HepG2 (cell line): ENCODE results near the gene TSEN54. TPM values are rescaled to one million over a fixed set of nuclear protein-coding genes. Genes with fewer than 3 reads are reported as not detected.
A peak's percentile ranks its signal among the peaks of the same experiment; 100 is the strongest.

Source experiments
- ARNT2 ChIP-seq: sonication (generic); formaldehyde crosslinking; IDR thresholded peaks from 2 replicates; pipeline ENCODE4 v1.8.0; 2022; ENCODE audit warnings: mild to moderate bottlenecking, low read depth, missing genetic modification reagents, moderate library complexity
- GATAD2A ChIP-seq: IDR thresholded peaks from 2 replicates; pipeline ENCODE4 v1.6.1; 2016
- HES4 ChIP-seq: sonication (generic); formaldehyde crosslinking; IDR thresholded peaks from 2 replicates; pipeline ENCODE4 v1.9.0; 2021; ENCODE audit warnings: mild to moderate bottlenecking, missing genetic modification reagents, borderline replicate concordance
- KLF15 ChIP-seq: sonication (generic); formaldehyde crosslinking; IDR thresholded peaks from 2 replicates; pipeline ENCODE4 v1.8.1; 2023; ENCODE audit warnings: borderline replicate concordance, mild to moderate bottlenecking, inconsistent platforms, missing genetic modification reagents, mixed read lengths
- NR2F1 ChIP-seq, 2 experiments: fragments of 450-650 bp in 1 of 2; formaldehyde crosslinking in 1 of 2; IDR thresholded peaks; 2 replicates each; pipeline versions ENCODE4 v1.5.0 to v1.6.1; 2016 to 2020; ENCODE audit warnings: mild to moderate bottlenecking in 1 of 2, missing compliant biosample characterization in 1 of 2, missing genetic modification reagents in 1 of 2, moderate library complexity in 1 of 2
- ONECUT2 ChIP-seq: sonication (generic); formaldehyde crosslinking; IDR thresholded peaks from 2 replicates; pipeline ENCODE4 v1.4.0; 2020; ENCODE audit warnings: missing genetic modification reagents
- RBFOX2 ChIP-seq: fragments of 200-400 bp; formaldehyde crosslinking; IDR thresholded peaks from 2 replicates; pipeline ENCODE4 v1.6.1; 2017; ENCODE audit warnings: low read depth, mild to moderate bottlenecking, low read length
- RFX3 ChIP-seq: IDR thresholded peaks from 2 replicates; pipeline ENCODE4 v1.6.1; 2016; ENCODE audit warnings: missing biosample characterization, missing genetic modification reagents
- RFX5 ChIP-seq: IDR thresholded peaks from 2 replicates; pipeline ENCODE4 v1.6.1; 2011; ENCODE audit warnings: low read depth, low read length, improper control_type of control experiment
- SNAI1 ChIP-seq: sonication (generic); formaldehyde crosslinking; IDR thresholded peaks from 2 replicates; pipeline ENCODE4 v1.5.0; 2020; ENCODE audit warnings: mild to moderate bottlenecking, missing genetic modification reagents, borderline replicate concordance
- TEAD3 ChIP-seq: optimal IDR thresholded peaks from 2 replicates; pipeline ENCODE3; 2016; ENCODE audit warnings: borderline replicate concordance
- ZHX2 ChIP-seq, 2 experiments: sonication (generic) in 1 of 2; formaldehyde crosslinking in 1 of 2; IDR thresholded peaks; 2 replicates each; pipeline versions ENCODE4 v1.6.1 to v1.9.0; 2014 to 2022; ENCODE audit warnings: antibody characterized with exemption in 1 of 2, borderline replicate concordance in 1 of 2, inconsistent platforms in 1 of 2, low read depth in 1 of 2, missing genetic modification reagents in 1 of 2
- ZNF660 ChIP-seq: sonication (generic); formaldehyde crosslinking; IDR thresholded peaks from 2 replicates; pipeline ENCODE4 v1.5.1; 2020; ENCODE audit warnings: mild to moderate bottlenecking, low read depth, missing genetic modification reagents, borderline replicate concordance
- ZXDC ChIP-seq: sonication (generic); formaldehyde crosslinking; IDR thresholded peaks from 2 replicates; pipeline ENCODE4 v1.5.0; 2020; ENCODE audit warnings: mild to moderate bottlenecking, missing genetic modification reagents
- polyA plus RNA-seq, 8 experiments: library from polyadenylated mRNA; depleted of rRNA in 3 of 8; stranded (reverse) in 7 of 8; unstranded in 1 of 8; fragments of >200 nt; fragmentation: Illumina TruSeq in 4 of 8; extraction: Trizol in 4 of 8; gene quantifications; 2 replicates each; pipeline versions ENCODE4 v1.2.1 to v1.2.3, GENCODE V29; 2011 to 2016; ENCODE audit warnings: low read depth in 4 of 8, missing spikeins in 1 of 8, mixed read lengths in 1 of 8; ENCODE audit not compliant: insufficient read depth in 1 of 8
- total RNA-seq, 5 experiments: library from RNA; depleted of rRNA; stranded (reverse); fragments of >200 nt; fragmentation: Illumina TruSeq; extraction: Trizol; gene quantifications; 2 replicates each; pipeline ENCODE4 v1.2.3, GENCODE V29; 2016; ENCODE audit warnings: low read depth in 1 of 5

The TSEN54 gene
- total and polyA plus RNA-seq, 2 of the 13 experiments (the other 11 are each of a cell fraction or from before 2014, with no cell fraction given), result 62.9 to 63.3 TPM

DNA sequence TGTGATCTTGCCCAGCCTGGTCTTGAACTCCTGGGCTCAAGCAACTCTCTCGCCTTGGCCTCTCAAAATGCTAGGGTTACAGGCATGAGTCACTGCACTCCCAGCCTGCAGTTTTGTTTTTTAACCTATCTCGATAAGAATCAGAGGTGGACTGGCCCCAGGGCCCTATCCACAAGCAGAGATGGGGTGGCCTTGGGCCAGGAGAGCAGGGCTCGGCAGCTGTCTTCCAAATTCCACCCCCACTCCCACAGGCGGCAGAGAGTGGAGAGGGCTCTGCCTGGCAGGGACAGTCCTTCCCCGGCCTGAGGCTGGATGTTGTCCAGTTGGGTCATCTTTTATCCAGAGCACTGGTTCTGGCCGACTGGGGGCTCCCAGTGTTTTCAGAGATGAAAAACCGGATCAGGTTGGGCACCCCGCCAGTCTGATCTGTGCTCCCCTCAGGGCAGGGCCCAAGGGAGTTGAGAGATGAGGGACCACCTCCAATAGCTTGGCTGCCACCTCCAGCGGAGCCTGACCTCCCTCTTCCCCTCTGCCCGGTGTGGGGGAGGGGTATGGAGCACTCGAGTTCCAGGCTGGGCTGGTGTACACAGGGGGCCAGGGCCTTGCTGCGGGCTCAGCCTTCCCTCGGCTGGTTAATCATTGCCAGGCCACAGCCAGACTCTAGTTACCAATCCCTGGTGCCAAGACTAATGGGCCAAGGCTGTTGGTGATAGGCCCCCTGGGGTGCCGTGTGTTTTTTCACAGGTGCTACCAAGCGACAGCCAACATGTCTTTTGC, 40.9 kb downstream of the TSEN54 start (continued):
- TF ChIP-seq ARNT2 (CRISPR knock-in tag), result peak; percentile 92
- 0 out of 2 replicates have a peak, but pooled peaks have one; percentile 41 for TF ChIP-seq SNAI1
- TF ChIP-seq RFX5, result peak; percentile 50; the same call in 1 of the 2 replicates
- TF ChIP-seq ZNF660, result no peak
- 0 out of 2 replicates have a peak, but pooled peaks have one; percentile 84 for TF ChIP-seq HES4 (CRISPR knock-in tag)
- TF ChIP-seq ZHX2 (IDR thresholded peaks at IDR 0.05; ENCODE audit: low read depth), result no peak; the same call in 1 of the 2 replicates
- no peak for TF ChIP-seq ZHX2 (CRISPR knock-in tag; IDR thresholded peaks at IDR 0.05; ENCODE audit: borderline replicate concordance)
- TF ChIP-seq KLF15 (CRISPR knock-in tag), result no peak
- TF ChIP-seq TEAD3 (CRISPR knock-in tag), result peak; percentile 84
- TF ChIP-seq GATAD2A (CRISPR knock-in tag), result peak; percentile 95
- peak in 1 of 2 experiments; percentile 85; a peak in 1 of 4 replicates for TF ChIP-seq NR2F1 (CRISPR knock-in tag; IDR thresholded peaks at IDR 0.05)
- no peak for TF ChIP-seq RFX3
- no peak; the same call in 1 of the 2 replicates for TF ChIP-seq ONECUT2 (CRISPR knock-in tag)
- TF ChIP-seq ZXDC (CRISPR knock-in tag), result no peak
- TF ChIP-seq RBFOX2, result peak; percentile 44
